ENCODE measurements around the gene FES.

Gene FES

GRCh38 chr15:90880381-90881145, 3.7 kb upstream of the FES start:
- H3K4me3 ChIP-seq (ENCODE audit: low read depth, low read length) = no peak overlapping the region
- DNase-seq (ENCODE audit: low read depth) = no peak
- TF ChIP-seq POLR2A (IDR thresholded peaks at IDR 0.05; ENCODE audit: extremely low read depth, insufficient read length) (no peak), CTCF (IDR thresholded peaks at IDR 0.05; ENCODE audit: low read depth, low read length) (no peak), MYC (IDR thresholded peaks at IDR 0.05; ENCODE audit: low read depth, low read length) (no peak), MAX (IDR thresholded peaks at IDR 0.05; ENCODE audit: low read depth, low read length) (no peak)

GRCh38 chr15:90881181-90881977, 2.9 kb upstream of the FES start:
- no peak for DNase-seq (ENCODE audit: low read depth)
- H3K4me3 ChIP-seq (ENCODE audit: low read depth, low read length) = no peak overlapping the region
- TF ChIP-seq MAX (IDR thresholded peaks at IDR 0.05; ENCODE audit: low read depth, low read length) (no peak), MYC (IDR thresholded peaks at IDR 0.05; ENCODE audit: low read depth, low read length) (no peak), POLR2A (IDR thresholded peaks at IDR 0.05; ENCODE audit: extremely low read depth, insufficient read length) (no peak), CTCF (IDR thresholded peaks at IDR 0.05; ENCODE audit: low read depth, low read length) (no peak)

GRCh38 chr15:90881978-90882721, 2.2 kb upstream of the FES start:
- no peak for DNase-seq (ENCODE audit: low read depth)
- TF ChIP-seq MAX (IDR thresholded peaks at IDR 0.05; ENCODE audit: low read depth, low read length) (no peak), CTCF (IDR thresholded peaks at IDR 0.05; ENCODE audit: low read depth, low read length) (no peak), POLR2A (IDR thresholded peaks at IDR 0.05; ENCODE audit: extremely low read depth, insufficient read length) (no peak), MYC (IDR thresholded peaks at IDR 0.05; ENCODE audit: low read depth, low read length) (no peak)
- H3K4me3 ChIP-seq (ENCODE audit: low read depth, low read length) = no peak overlapping the region

DNA sequence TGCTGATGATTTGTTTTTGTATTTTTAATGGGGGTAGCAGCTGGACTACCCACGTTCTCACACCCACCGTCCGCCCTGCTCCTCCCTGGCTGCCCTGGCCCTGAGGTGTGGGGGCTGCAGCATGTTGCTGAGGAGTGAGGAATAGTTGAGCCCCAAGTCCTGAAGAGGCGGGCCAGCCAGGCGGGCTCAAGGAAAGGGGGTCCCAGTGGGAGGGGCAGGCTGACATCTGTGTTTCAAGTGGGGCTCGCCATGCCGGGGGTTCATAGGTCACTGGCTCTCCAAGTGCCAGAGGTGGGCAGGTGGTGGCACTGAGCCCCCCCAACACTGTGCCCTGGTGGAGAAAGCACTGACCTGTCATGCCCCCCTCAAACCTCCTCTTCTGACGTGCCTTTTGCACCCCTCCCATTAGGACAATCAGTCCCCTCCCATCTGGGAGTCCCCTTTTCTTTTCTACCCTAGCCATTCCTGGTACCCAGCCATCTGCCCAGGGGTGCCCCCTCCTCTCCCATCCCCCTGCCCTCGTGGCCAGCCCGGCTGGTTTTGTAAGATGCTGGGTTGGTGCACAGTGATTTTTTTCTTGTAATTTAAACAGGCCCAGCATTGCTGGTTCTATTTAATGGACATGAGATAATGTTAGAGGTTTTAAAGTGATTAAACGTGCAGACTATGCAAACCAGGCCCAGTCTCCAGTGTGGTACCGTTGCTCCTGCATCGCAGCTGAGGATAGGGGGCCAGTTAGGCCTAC, 1.4 kb upstream of the FES start:
- DNase-seq (ENCODE audit: low read depth) = peak; percentile 33
- peak overlapping the region; percentile 84 for H3K4me3 ChIP-seq (ENCODE audit: low read depth, low read length)
- TF ChIP-seq POLR2A (IDR thresholded peaks at IDR 0.05; ENCODE audit: extremely low read depth, insufficient read length) = no peak
- no peak for TF ChIP-seq CTCF (IDR thresholded peaks at IDR 0.05; ENCODE audit: low read depth, low read length)
- no peak for TF ChIP-seq MYC (IDR thresholded peaks at IDR 0.05; ENCODE audit: low read depth, low read length)
- TF ChIP-seq MAX (IDR thresholded peaks at IDR 0.05; ENCODE audit: low read depth, low read length) = no peak

DNA sequence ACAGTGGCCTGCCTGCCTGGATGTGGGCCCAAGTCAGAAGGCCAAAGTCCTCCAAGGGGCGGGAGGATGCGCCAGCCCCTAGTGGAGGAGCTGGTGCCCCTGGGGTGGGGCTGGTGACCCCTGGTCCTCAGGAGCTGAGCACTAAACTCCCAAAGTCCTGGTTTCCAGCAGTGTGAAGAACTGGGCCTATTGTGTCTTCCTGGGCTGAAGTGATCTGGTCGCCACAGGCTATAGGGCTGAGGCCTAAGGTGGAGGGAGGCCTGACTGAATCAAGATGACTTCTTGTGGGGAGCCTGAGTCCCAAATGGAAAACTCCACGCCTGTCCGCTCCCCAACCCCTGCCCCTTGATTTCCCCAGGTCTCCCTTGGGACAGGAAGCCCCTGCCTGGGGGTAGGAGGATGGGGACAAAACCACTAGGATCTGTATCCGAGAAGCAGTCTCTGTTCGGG, 753 bp upstream of the FES start:
- TF ChIP-seq MAX (IDR thresholded peaks at IDR 0.05; ENCODE audit: low read depth, low read length) (no peak), MYC (IDR thresholded peaks at IDR 0.05; ENCODE audit: low read depth, low read length) (no peak), POLR2A (IDR thresholded peaks at IDR 0.05; ENCODE audit: extremely low read depth, insufficient read length) (no peak)
- H3K4me3 ChIP-seq (ENCODE audit: low read depth, low read length) = peak overlapping the region; percentile 84
- DNase-seq (ENCODE audit: low read depth) = peak; percentile 52

All from NB4 (cell line).